ENCODE results near the gene KRTAP12-4. TPM values are rescaled to one million over a fixed set of nuclear protein-coding genes. Genes with fewer than 3 reads are reported as not detected.

The KRTAP12-4 gene
- total RNA-seq, 3 donors from 2014 or later (not counting 1 experiment from before 2014, with no cell fraction given), result not detected

DNA sequence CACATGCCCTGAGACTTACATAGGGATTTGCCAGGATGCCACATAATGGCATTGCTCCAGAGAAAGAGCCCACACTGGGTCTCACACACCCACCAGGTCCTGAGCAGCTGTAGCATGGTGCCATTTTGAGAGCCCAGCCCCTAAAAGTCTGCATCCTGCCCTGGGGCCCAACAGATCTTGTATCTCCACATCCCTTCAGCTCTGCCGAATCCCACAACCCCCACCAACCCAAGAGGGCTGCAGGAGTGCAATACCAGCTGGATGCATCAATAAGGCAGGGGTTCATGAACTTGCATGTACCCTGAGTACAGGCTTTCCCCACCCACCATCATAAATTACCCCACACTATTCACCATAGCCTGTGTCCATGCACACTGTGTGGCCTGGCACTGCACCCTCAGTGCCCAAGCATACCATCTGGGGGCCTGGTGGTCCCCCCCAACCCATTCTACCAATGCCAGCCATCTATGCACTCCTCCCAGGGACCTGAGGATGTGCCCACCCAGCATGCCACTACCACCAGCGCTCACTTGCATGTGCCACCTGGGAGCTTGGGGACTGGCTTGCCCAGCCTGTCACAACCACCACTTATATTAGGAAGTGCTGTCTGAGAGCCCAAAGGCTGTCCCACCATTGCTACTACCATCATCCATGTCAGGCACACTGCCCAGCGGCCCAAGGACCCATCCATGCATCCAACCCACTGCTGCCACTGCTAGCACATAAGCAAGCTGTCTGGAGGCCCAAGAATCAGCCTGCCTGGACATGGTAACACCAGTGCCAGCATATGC, 16.4 kb upstream of the KRTAP12-4 start:
- H3K27ac ChIP-seq (ENCODE audit: low read length), result no peak overlapping the region
- DNase-seq (no peak), ATAC-seq (no peak)
- Mint-ChIP-seq H3K27ac (no peak overlapping the region), H3K9me3 (peaks cover 3 to 7% of the 10 kb centered on the region in 2 donors), H3K4me1 (no peaks in the 10 kb centered on the region), H3K36me3 (peaks cover 15% of the 10 kb centered on the region), H3K4me3 (no peak overlapping the region), H3K27me3 (ENCODE audit: low read depth in 2 of 2) (peaks cover 22 to 23% of the 10 kb centered on the region in 2 donors)
- no peaks in the 10 kb centered on the region for H3K36me3 ChIP-seq (ENCODE audit: control insufficient read depth, insufficient read depth, low read length)
- intact Hi-C loops (cut with micrococcal nuclease), result no loop called here
- TF ChIP-seq, protein P1, sequence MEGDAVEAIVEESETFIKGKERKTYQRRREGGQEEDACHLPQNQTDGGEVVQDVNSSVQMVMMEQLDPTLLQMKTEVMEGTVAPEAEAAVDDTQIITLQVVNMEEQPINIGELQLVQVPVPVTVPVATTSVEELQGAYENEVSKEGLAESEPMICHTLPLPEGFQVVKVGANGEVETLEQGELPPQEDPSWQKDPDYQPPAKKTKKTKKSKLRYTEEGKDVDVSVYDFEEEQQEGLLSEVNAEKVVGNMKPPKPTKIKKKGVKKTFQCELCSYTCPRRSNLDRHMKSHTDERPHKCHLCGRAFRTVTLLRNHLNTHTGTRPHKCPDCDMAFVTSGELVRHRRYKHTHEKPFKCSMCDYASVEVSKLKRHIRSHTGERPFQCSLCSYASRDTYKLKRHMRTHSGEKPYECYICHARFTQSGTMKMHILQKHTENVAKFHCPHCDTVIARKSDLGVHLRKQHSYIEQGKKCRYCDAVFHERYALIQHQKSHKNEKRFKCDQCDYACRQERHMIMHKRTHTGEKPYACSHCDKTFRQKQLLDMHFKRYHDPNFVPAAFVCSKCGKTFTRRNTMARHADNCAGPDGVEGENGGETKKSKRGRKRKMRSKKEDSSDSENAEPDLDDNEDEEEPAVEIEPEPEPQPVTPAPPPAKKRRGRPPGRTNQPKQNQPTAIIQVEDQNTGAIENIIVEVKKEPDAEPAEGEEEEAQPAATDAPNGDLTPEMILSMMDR (IDR thresholded peaks at IDR 0.05), result no peak
- 87% methylated on average over 3 of the region's 3 CpGs for WGBS (ENCODE audit: insufficient coverage)
- peaks cover 15% of the 10 kb centered on the region for H3K9me3 ChIP-seq (ENCODE audit: control insufficient read depth, insufficient read depth, low read length)
- no peaks in the 10 kb centered on the region for H3K27me3 ChIP-seq (ENCODE audit: control insufficient read depth, insufficient read depth, low read length)
- no peaks in the 10 kb centered on the region for H3K4me1 ChIP-seq (ENCODE audit: control insufficient read depth, insufficient read depth, low read length)
- H3K4me3 ChIP-seq (ENCODE audit: low read length), result no peak overlapping the region

DNA sequence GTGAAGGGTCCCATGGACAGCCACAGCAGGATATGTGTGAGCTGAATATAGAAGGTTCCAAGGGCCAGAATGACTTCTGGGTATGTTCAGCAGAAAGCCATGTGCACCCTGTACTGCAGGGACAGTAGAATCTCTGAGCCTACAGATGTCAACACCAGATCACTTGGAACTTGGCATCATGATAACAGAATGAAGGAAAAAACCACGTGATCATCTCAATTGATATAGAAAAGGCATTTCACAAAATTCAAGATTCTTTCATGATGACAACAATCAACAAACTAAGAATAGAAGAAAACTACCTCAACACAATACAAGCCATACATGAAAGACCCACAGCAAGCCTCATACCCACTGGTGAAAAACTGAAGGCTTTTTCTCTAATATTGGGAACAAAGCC, 13.2 kb upstream of the KRTAP12-4 start:
- Histone ChIP-seq H3K9me3 (ENCODE audit: control insufficient read depth, insufficient read depth, low read length) (peaks cover 12% of the 10 kb centered on the region), H3K36me3 (ENCODE audit: control insufficient read depth, insufficient read depth, low read length) (no peaks in the 10 kb centered on the region), H3K4me1 (ENCODE audit: control insufficient read depth, insufficient read depth, low read length) (no peaks in the 10 kb centered on the region), H3K27me3 (ENCODE audit: control insufficient read depth, insufficient read depth, low read length) (no peaks in the 10 kb centered on the region), H3K4me3 (ENCODE audit: low read length) (no peak overlapping the region), H3K27ac (ENCODE audit: low read length) (no peak overlapping the region)
- WGBS (ENCODE audit: insufficient coverage), result 78% methylated on average over 1 of the region's 1 CpG
- Mint-ChIP-seq H3K4me1 (no peaks in the 10 kb centered on the region), H3K27ac (no peak overlapping the region), H3K27me3 (ENCODE audit: low read depth in 2 of 2) (peaks cover 13 to 23% of the 10 kb centered on the region in 2 donors), H3K9me3 (peaks cover 0 to 4% of the 10 kb centered on the region in 2 donors), H3K4me3 (no peak overlapping the region), H3K36me3 (peaks cover 8% of the 10 kb centered on the region)
- TF ChIP-seq, protein P1 (IDR thresholded peaks at IDR 0.05), result no peak
- DNase-seq (no peak), ATAC-seq (no peak)
- intact Hi-C loops (cut with micrococcal nuclease), result no loop called here

DNA sequence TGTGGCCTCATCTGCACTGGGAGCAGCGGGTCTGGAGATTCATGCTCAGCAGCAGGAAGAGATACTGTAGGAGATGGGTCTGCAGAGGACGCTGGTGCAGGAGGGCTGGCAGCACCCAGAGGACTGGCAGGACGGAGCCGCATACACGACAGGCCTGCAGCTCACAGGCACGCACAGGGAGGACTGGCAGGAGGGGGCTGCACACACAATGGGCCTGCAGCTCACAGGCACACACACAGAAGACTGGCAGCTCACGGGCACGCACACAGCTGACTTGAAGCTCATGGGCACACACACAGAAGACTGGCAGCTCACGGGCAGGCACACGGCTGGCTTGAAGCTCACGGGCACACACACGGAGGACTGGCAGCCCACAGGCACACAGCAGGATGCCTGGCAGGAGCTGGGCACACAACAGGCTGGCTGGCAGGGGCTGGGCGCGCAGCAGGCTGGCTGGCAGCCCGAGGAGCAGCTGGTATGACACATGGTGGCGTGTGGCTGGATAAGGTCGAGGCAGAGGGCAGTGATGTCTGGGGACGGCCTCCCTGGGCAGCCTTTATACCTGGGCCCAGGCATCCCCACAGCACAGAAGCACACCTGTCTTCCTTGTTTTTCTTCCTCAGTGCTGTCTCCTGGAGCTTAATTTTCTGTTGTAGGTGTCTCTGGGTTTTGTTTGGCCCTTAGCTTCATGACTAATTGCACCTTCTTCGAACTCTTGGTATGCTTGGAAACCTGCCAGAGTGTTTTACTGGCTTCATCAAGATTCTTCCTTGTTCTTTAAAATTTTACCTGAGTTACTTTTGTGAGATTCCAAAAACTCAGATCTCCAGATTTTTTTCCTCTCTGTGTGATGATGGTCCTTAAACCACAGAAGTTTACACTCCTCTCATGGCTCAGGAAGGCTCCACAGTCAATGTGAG, 12.2 kb upstream of the KRTAP12-4 start, which contains the start of gene KRTAP12-2:
Gene KRTAP12-2, minus strand, starts transcription at position 527 of the 920 bp plus-strand sequence. Its CDS starts 41 bp downstream, at position 486.
- H3K4me3 ChIP-seq (ENCODE audit: low read length), result no peak within 1 kb of the TSS
- no peak within 1 kb of the TSS for H3K4me3 Mint-ChIP-seq
- ATAC-seq (no peak), DNase-seq (no peak)
- H3K27ac Mint-ChIP-seq, result no peak within 1 kb of the TSS
- TF ChIP-seq, protein P1 (IDR thresholded peaks at IDR 0.05), result no peak
- H3K9me3 ChIP-seq (ENCODE audit: control insufficient read depth, insufficient read depth, low read length), result peaks cover 6% of the 10 kb centered on the region
- intact Hi-C loops (cut with micrococcal nuclease), result no loop called here
- peaks cover 1% of the 10 kb centered on the region for H3K36me3 Mint-ChIP-seq
- H3K4me1 Mint-ChIP-seq, result peaks cover 0 to under 1% of the 10 kb centered on the region in 2 donors
- H3K27me3 ChIP-seq (ENCODE audit: control insufficient read depth, insufficient read depth, low read length), result no peaks in the 10 kb centered on the region
- WGBS (ENCODE audit: insufficient coverage), result 72% methylated on average over 17 of the region's 19 CpGs
- no peaks in the 10 kb centered on the region for H3K36me3 ChIP-seq (ENCODE audit: control insufficient read depth, insufficient read depth, low read length)
- H3K9me3 Mint-ChIP-seq, result peaks cover 0 to 2% of the 10 kb centered on the region in 2 donors
- H3K27me3 Mint-ChIP-seq (ENCODE audit: low read depth in 2 of 2), result peaks cover 13 to 25% of the 10 kb centered on the region in 2 donors
- no peaks in the 10 kb centered on the region for H3K4me1 ChIP-seq (ENCODE audit: control insufficient read depth, insufficient read depth, low read length)
- H3K27ac ChIP-seq (ENCODE audit: low read length), result no peak within 1 kb of the TSS
